HG03280 (cell line): ENCODE data around the gene NDUFS2.
"Not testable (repeated sequence)": the region's sequence is repeated elsewhere in the genome, so short reads cannot be mapped to it uniquely, and the experiment has no call there.

Experiments used
- ATAC-seq: cut with Tn5 transposase; IDR thresholded peaks from one replicate; pipeline ENCODE4 v1.9.1; 2021; ENCODE audit warnings: mild to moderate bottlenecking, moderate library complexity; ENCODE audit not compliant: unreplicated experiment

The NDUFS2 gene

GRCh38 chr1:161218301-161219077 is 16.3 kb downstream of the NDUFS2 start:
- no peak for ATAC-seq

GRCh38 chr1:161219078-161219892 is 17.1 kb downstream of the NDUFS2 start:
- no peak for ATAC-seq

- ATAC-seq = no peak
Measured at GRCh38 chr1:161220002-161220401, 17.8 kb downstream of the NDUFS2 start.

- ATAC-seq = no peak
Measured at GRCh38 chr1:161222175-161223019, 20.2 kb downstream of the NDUFS2 start.

GRCh38 chr1:161223805-161224694 is 21.9 kb downstream of the NDUFS2 start:
- ATAC-seq = no peak

GRCh38 chr1:161224695-161225087 is 22.5 kb downstream of the NDUFS2 start:
- ATAC-seq = not testable (repeated sequence)

GRCh38 chr1:161225178-161225533 is 23.0 kb downstream of the NDUFS2 start:
- ATAC-seq = no peak

- peak; percentile 98 for ATAC-seq
Measured at GRCh38 chr1:161225534-161226319, 23.6 kb downstream of the NDUFS2 start, which contains the start of gene TOMM40L. Gene TOMM40L (plus strand): TSS chr1:161226060. CDS start chr1:161226490, 430 bp downstream.

- ATAC-seq = no peak
Measured at GRCh38 chr1:161226320-161226711, 24.1 kb downstream of the NDUFS2 start.

GRCh38 chr1:161226759-161227158 is 24.6 kb downstream of the NDUFS2 start:
- no peak for ATAC-seq

GRCh38 chr1:161227196-161227871 is 25.2 kb downstream of the NDUFS2 start:
- ATAC-seq = peak; percentile 34

- no peak for ATAC-seq
Measured at GRCh38 chr1:161228032-161228431, 25.9 kb downstream of the NDUFS2 start.

- no peak for ATAC-seq
Measured at GRCh38 chr1:161229896-161230295, 27.7 kb downstream of the NDUFS2 start.

- ATAC-seq = no peak
Measured at GRCh38 chr1:161230762-161231161, 28.6 kb downstream of the NDUFS2 start.

GRCh38 chr1:161233102-161233501 is 30.9 kb downstream of the NDUFS2 start:
- ATAC-seq = no peak

GRCh38 chr1:161235957-161236775 is 34.0 kb downstream of the NDUFS2 start:
- ATAC-seq = no peak

- ATAC-seq = no peak
Measured at GRCh38 chr1:161238039-161238473, 35.9 kb downstream of the NDUFS2 start, which contains the start of gene NR1I3. Gene NR1I3 (minus strand): TSS chr1:161238203. CDS start chr1:161236565, 1,638 bp downstream.

- ATAC-seq = no peak
Measured at GRCh38 chr1:161241682-161242081, 39.5 kb downstream of the NDUFS2 start.
